Omental fat pad (tissue), 4 donors: ENCODE data around the gene BICRA. TPM values are rescaled to one million over a fixed set of nuclear protein-coding genes. Genes with fewer than 3 reads are reported as not detected.

Source experiments
- ATAC-seq: fragments of 150-250 bp; one replicate; pipeline ENCODE4 v1.9.1; 2016; ENCODE audit warnings: mild to moderate bottlenecking, moderate library complexity; ENCODE audit not compliant: low FRiP score
- DNase-seq: peaks from one replicate; pipeline ENCODE4 v3.0.0-alpha.2; 2019; ENCODE audit warnings: low spot score
- total RNA-seq, 4 donors: library from RNA; depleted of rRNA; stranded (reverse); fragments of >200 nt; gene quantifications; one replicate each; pipeline ENCODE4 v1.1.0, GENCODE V29; 2016
- TF ChIP-seq, protein P1 (sequence below), 3 donors: fragments of 450-650 bp; IDR thresholded peaks; one replicate each; pipeline ENCODE4 v1.5.1; 2016 to 2017; ENCODE audit warnings: antibody characterized with exemption in 3 of 3, mild to moderate bottlenecking in 3 of 3, moderate library complexity in 2 of 3

BICRA gene
- total RNA-seq, 4 donors from 2014 or later, result 3.2 to 20.3 (median 6.8) TPM

DNA sequence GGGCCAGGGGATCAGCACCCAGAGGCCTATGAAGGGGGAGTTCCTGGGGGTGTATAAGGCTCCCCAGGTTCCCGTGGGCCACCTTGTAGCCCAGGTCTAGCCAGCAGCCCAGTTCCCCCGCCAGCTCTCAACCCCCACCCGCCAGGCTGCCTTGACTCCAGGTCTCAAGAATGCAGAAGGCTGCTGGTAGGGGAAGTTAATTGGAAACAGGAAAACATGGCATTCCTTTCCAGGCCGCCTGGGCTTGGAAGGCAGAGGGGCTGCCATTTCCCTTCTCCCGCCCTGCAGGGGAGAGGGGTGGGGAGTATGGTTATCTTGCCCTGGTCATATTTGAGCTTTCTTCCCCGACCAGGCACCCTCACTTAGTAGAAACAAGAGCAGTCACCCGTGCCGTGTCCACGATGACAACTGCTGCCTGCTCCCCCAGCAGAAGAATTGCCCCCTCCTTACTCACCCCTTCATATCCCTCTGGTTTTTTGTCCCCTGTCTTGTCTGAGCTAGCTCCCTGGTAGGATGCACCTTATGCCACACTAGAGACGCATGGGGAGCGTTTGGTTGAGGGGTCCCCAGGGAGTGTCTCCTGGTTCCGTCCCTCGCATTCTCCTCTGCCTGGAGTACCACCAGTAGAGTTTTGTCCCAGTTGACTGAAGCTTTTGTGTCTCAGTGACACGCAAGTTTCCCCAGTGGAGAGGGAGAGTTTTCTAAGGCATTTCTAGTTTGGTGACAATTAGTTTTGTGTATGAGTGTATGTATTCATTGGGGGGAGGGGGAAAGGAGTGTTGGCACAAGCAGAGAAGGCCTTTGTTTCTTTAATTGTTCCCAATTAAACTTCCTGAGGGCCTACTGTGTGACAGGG, 4.5 kb downstream of the BICRA start:
- TF ChIP-seq, protein P1, sequence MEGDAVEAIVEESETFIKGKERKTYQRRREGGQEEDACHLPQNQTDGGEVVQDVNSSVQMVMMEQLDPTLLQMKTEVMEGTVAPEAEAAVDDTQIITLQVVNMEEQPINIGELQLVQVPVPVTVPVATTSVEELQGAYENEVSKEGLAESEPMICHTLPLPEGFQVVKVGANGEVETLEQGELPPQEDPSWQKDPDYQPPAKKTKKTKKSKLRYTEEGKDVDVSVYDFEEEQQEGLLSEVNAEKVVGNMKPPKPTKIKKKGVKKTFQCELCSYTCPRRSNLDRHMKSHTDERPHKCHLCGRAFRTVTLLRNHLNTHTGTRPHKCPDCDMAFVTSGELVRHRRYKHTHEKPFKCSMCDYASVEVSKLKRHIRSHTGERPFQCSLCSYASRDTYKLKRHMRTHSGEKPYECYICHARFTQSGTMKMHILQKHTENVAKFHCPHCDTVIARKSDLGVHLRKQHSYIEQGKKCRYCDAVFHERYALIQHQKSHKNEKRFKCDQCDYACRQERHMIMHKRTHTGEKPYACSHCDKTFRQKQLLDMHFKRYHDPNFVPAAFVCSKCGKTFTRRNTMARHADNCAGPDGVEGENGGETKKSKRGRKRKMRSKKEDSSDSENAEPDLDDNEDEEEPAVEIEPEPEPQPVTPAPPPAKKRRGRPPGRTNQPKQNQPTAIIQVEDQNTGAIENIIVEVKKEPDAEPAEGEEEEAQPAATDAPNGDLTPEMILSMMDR (IDR thresholded peaks at IDR 0.05), result no peak
- DNase-seq (no peak), ATAC-seq (no peak)

DNA sequence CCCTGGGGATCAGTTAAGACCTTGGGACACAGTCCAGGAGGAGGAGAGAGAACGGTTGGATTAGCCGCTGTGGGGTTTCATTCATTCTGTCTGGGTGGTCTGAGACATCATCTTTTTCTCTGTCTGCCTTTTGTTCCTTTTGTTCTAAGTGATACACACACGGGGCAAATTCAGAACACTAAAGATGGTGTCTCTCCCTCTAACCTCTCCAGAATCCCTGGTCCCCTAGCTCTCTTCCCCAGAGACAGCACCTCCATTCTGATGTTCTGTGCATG, 5.0 kb downstream of the BICRA start:
- no peak for DNase-seq
- no peak for ATAC-seq
- TF ChIP-seq, protein P1 (IDR thresholded peaks at IDR 0.05), result no peak

DNA sequence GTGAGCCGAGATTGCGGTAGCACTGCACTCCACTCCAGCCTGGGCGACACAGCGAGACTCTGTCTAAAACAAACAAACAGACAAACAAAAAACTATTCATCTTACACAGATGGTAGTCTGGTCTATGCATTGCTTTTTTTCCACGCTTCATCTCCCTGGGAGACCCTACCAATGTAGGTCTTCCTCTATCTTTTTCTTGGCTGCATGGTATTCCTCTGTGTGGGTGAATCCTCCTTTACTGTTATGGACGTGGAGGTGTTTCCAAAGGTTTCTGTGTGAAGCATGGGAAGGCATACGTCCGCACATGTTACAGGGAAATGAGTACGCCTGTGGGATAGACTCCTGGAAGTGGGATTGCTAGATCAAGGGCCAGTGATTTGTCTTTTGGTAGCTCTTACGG, 5.6 kb downstream of the BICRA start:
- TF ChIP-seq, protein P1 (IDR thresholded peaks at IDR 0.05), result no peak
- DNase-seq, result no peak
- ATAC-seq, result no peak

DNA sequence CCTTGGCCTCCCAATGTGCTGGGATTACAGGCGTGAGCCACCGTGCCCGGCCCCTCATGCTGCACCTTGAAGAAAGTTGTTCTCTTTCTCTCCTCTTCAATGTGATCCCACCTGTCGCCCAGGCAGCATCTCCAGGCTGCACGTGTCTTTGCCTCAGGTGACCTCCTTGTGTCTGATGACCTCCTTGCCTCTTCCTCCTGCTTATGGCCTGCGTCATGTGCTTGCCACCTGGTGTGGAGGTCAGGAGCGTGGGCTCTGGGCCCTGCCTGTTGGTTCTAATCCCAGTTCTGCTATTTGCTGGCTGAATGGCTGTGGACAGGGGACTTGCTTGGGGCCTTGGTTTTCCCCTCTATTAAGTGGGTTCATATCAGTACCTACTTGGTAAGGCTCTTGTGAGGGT, 6.3 kb downstream of the BICRA start:
- TF ChIP-seq, protein P1 (IDR thresholded peaks at IDR 0.05), result no peak
- DNase-seq (no peak), ATAC-seq (no peak)

DNA sequence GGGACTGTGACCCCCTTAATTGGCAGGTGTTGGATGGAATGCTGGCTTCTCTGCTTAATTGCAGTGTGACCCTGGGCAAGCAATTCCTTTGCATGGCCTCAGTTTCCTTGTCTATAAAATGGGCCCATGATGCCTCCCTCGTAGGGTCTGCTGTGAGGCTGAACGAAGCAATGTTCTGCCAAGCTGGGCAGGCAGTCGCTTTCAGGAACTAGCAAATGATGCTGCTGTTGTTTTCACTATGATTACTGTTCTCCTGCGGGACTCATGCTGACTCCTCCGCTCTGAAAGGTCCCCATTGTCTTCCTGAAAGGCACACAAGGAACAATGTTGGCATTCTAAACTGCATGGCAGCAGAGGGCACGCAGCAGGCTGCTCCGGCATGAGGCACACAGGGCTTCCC, 6.8 kb downstream of the BICRA start:
- TF ChIP-seq, protein P1 (IDR thresholded peaks at IDR 0.05), result no peak
- ATAC-seq, result no peak
- no peak for DNase-seq

DNA sequence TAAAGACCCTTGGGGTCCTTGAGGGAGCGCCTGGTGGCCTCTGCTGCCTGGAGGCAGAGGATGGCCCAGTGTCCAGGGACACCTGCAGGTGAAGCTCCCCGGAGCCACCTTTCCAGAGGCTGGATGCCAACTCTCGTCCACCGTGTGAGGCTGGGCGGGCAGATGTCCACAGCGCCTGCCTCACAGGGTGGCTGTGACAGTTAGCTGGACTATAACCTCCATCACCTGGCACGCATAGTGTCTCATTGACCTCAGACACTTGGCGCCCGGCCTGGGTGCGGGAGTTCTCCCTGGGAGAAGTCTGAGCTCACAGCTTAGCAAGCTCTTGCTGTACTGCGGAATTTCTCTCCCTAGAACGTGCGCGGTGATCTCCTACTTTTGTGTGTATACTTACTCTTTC, 9.8 kb downstream of the BICRA start:
- TF ChIP-seq, protein P1 (IDR thresholded peaks at IDR 0.05), result no peak
- no peak for ATAC-seq
- DNase-seq, result no peak

DNA sequence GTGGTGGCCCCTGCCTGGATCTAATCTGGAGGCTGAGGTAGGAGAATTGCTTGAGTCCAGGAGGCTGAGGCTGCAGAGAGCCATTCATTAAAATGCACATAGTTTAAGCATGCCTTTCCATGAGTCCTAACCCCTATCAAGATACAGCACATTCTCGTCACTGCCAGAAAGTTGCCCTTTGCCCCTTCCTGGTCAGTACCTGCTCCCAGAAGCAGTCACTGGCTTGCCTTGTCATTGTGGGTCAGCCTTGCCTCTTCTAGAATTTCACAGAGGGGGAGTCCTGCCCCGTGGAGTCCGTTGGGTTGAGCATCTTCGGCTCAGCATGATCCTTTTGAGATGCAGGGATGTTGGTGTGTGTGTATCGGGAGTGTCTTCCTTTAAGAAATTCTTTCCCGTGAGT, 10.8 kb downstream of the BICRA start:
- TF ChIP-seq, protein P1 (IDR thresholded peaks at IDR 0.05), result no peak
- ATAC-seq (no peak), DNase-seq (no peak)
